NOMO-1 treated with DMSO at 0.1 percent for 48 hours (cell line): ENCODE measurements around the gene SUMF1.
"Not testable (repeated sequence)": the region's sequence is repeated elsewhere in the genome, so short reads cannot be mapped to it uniquely, and the experiment has no call there.

Source experiments
- DNase-seq: peaks from one replicate; lab custom pipeline; 2025; ENCODE audit not compliant: unreplicated experiment; lab: John Stamatoyannopoulos, UW

SUMF1 gene

GRCh38 chr3:4341336-4341675 lies 125.8 kb downstream of the SUMF1 start:
- DNase-seq = no peak

- DNase-seq = peak; percentile 54
Observed at GRCh38 chr3:4340411-4341335, 126.4 kb downstream of the SUMF1 start.

GRCh38 chr3:4340077-4340410 lies 127.0 kb downstream of the SUMF1 start:
- no peak for DNase-seq

GRCh38 chr3:4338751-4339150 lies 128.3 kb downstream of the SUMF1 start:
- no peak for DNase-seq

- no peak for DNase-seq
Observed at GRCh38 chr3:4336850-4337546, 130.1 kb downstream of the SUMF1 start.

GRCh38 chr3:4335840-4336562 lies 131.1 kb downstream of the SUMF1 start:
- DNase-seq = no peak

- DNase-seq = no peak
Observed at GRCh38 chr3:4334548-4334947, 132.5 kb downstream of the SUMF1 start.

GRCh38 chr3:4332991-4333390 lies 134.1 kb downstream of the SUMF1 start:
- no peak for DNase-seq

- DNase-seq = no peak
Observed at GRCh38 chr3:4332574-4332973, 134.5 kb downstream of the SUMF1 start.

GRCh38 chr3:4332111-4332510 lies 135.0 kb downstream of the SUMF1 start:
- DNase-seq = no peak

- DNase-seq = not testable (repeated sequence)
Observed at GRCh38 chr3:4329806-4330205, 137.3 kb downstream of the SUMF1 start.

GRCh38 chr3:4326868-4327267 lies 140.2 kb downstream of the SUMF1 start:
- no peak for DNase-seq

- no peak for DNase-seq
Observed at GRCh38 chr3:4323246-4324027, 143.6 kb downstream of the SUMF1 start.

- peak; percentile 82 for DNase-seq
Observed at GRCh38 chr3:4322635-4323034, 144.4 kb downstream of the SUMF1 start.

- no peak for DNase-seq
Observed at GRCh38 chr3:4321732-4322131, 145.3 kb downstream of the SUMF1 start.

- no peak for DNase-seq
Observed at GRCh38 chr3:4320096-4320911, 146.8 kb downstream of the SUMF1 start.

- DNase-seq = no peak
Observed at GRCh38 chr3:4314688-4315087, 152.4 kb downstream of the SUMF1 start.

GRCh38 chr3:4313606-4314293 lies 153.3 kb downstream of the SUMF1 start:
- DNase-seq = no peak

GRCh38 chr3:4311496-4311895 lies 155.6 kb downstream of the SUMF1 start:
- no peak for DNase-seq
